ENCODE measurements around the gene RNF41.

RNF41 gene

DNA sequence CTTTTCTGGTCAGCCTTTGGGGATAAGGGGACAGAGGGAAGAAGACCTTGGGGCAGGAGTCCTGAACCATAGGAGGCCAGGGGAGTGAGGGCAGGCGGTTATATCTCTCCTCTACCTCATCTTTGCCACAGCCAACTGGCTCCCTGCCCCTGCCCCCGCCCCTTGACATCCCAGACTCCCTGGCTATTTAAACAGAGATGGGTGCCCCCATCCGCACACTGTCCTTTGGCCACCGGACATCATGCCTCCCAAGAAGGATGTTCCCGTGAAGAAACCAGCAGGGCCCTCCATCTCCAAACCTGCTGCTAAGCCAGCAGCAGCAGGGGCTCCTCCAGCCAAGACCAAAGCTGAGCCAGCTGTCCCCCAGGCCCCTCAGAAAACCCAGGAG is 68.0 kb downstream of the RNF41 start:
- DNase-seq (ENCODE audit: low read depth): no peak
- TF ChIP-seq, protein P1, sequence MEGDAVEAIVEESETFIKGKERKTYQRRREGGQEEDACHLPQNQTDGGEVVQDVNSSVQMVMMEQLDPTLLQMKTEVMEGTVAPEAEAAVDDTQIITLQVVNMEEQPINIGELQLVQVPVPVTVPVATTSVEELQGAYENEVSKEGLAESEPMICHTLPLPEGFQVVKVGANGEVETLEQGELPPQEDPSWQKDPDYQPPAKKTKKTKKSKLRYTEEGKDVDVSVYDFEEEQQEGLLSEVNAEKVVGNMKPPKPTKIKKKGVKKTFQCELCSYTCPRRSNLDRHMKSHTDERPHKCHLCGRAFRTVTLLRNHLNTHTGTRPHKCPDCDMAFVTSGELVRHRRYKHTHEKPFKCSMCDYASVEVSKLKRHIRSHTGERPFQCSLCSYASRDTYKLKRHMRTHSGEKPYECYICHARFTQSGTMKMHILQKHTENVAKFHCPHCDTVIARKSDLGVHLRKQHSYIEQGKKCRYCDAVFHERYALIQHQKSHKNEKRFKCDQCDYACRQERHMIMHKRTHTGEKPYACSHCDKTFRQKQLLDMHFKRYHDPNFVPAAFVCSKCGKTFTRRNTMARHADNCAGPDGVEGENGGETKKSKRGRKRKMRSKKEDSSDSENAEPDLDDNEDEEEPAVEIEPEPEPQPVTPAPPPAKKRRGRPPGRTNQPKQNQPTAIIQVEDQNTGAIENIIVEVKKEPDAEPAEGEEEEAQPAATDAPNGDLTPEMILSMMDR (IDR thresholded peaks at IDR 0.05; ENCODE audit: low read depth, low read length, missing control alignments): no peak

DNA sequence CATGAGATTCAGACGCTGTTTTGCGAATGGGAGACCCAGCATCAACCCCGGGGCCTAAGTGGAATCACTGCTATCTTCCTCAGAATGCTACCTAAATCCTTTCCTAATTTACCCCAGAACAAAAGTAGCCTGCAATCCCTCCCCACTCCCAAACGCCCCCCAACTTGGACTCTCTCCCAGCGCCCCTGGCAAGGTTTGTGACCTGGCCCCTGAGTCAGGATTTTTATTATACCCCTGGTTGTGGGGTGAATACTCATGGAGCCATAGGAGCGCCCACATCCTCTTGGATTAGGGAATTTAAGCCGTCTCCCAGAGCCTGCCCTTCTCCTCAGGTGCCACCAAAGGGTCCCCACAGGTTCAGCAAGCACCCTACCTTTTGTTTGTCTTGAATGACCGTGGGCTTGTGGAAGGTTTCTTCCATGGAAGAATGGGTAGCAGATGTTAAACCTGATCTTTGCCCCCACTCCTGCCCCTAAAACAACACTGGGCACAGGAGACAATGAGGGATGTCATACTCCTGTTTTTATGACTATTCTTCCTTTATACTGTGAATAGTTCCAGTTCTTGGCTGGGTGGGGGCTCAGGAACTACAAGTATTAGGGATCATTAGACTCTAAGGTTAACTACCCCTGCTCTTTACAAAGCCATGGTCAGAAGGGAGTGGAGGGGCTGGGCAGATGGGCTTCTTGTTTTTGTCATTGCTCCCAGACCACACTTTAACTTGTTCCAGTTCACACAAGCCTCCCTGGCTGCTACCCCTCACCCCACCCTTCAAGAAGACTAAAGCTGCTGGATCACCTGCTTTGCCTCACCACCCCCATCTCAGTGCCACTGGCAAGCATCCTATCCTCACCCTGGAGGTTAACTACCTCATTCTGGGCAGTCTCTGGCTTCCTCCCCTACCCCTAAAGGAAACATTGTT is 68.7 kb downstream of the RNF41 start:
- peak overlapping the region; percentile 74 for H3K4me3 ChIP-seq (ENCODE audit: low read depth, low read length)
- no peak for DNase-seq (ENCODE audit: low read depth)
- TF ChIP-seq, protein P1 (IDR thresholded peaks at IDR 0.05; ENCODE audit: low read depth, low read length, missing control alignments): no peak

More for the DNA sequence above, 68.0 kb downstream of the RNF41 start:
- H3K4me3 ChIP-seq (ENCODE audit: low read depth, low read length): no peak overlapping the region

All from GM12864 (cell line).